HUDEP-2 (cell line): ENCODE results near the gene DNAJC27.
A peak's percentile ranks its signal among the peaks of the same experiment; 100 is the strongest.

ENCODE experiments used
- DNase-seq, 76 experiments: peaks; one replicate each; lab custom pipeline; 2025; ENCODE audit not compliant: unreplicated experiment in 76 of 76; lab: John Stamatoyannopoulos, UW

Gene DNAJC27

GRCh38 chr2:24926602-24927252, 45.0 kb downstream of the DNAJC27 start:
- DNase-seq, result no peak

- DNase-seq, result no peak
Measured at GRCh38 chr2:24926220-24926601, 45.5 kb downstream of the DNAJC27 start.

GRCh38 chr2:24925815-24926214, 45.9 kb downstream of the DNAJC27 start:
- no peak for DNase-seq

GRCh38 chr2:24924732-24925131, 47.0 kb downstream of the DNAJC27 start:
- DNase-seq, result no peak

- DNase-seq, result no peak
Measured at GRCh38 chr2:24924266-24924665, 47.5 kb downstream of the DNAJC27 start.

- DNase-seq, result no peak
Measured at GRCh38 chr2:24923106-24923505, 48.6 kb downstream of the DNAJC27 start.

- DNase-seq, result no peak
Measured at GRCh38 chr2:24922556-24922955, 49.2 kb downstream of the DNAJC27 start.

- DNase-seq, result peak in 16 of 76 experiments; percentile 2 to 37 (median 12)
Measured at GRCh38 chr2:24920809-24921441, 50.8 kb downstream of the DNAJC27 start.

- peak in 33 of 76 experiments; percentile 2 to 42 (median 22) for DNase-seq
Measured at GRCh38 chr2:24920098-24920808, 51.5 kb downstream of the DNAJC27 start, which contains the start of gene ADCY3. TSS of gene ADCY3 (minus strand) at chr2:24920237. CDS start at chr2:24918987, 1,250 bp downstream.

GRCh38 chr2:24919506-24920097, 52.2 kb downstream of the DNAJC27 start:
- DNase-seq, result no peak

- DNase-seq, result peak in 7 of 76 experiments; percentile 2 to 22 (median 10)
Measured at GRCh38 chr2:24919037-24919505, 52.7 kb downstream of the DNAJC27 start.

- no peak for DNase-seq
Measured at GRCh38 chr2:24918326-24919036, 53.3 kb downstream of the DNAJC27 start.

GRCh38 chr2:24917731-24918325, 53.9 kb downstream of the DNAJC27 start:
- no peak for DNase-seq

- DNase-seq, result peak in 67 of 76 experiments; percentile 3 to 85 (median 53)
Measured at GRCh38 chr2:24917086-24917485, 54.7 kb downstream of the DNAJC27 start.

- no peak for DNase-seq
Measured at GRCh38 chr2:24915796-24916195, 56.0 kb downstream of the DNAJC27 start.

- DNase-seq, result no peak
Measured at GRCh38 chr2:24915175-24915574, 56.6 kb downstream of the DNAJC27 start.

GRCh38 chr2:24914713-24915112, 57.0 kb downstream of the DNAJC27 start:
- no peak for DNase-seq

GRCh38 chr2:24913911-24914310, 57.8 kb downstream of the DNAJC27 start:
- no peak for DNase-seq

GRCh38 chr2:24912986-24913385, 58.8 kb downstream of the DNAJC27 start:
- no peak for DNase-seq

GRCh38 chr2:24912523-24912922, 59.2 kb downstream of the DNAJC27 start:
- DNase-seq, result no peak
